Stimulated activated CD8-positive, alpha-beta memory T cell treated with anti-CD3 and anti-CD28 coated beads, Interleukin-15, amount 100 ng/mL, for 48 hours (primary cell): Measurements from ENCODE around the gene TTC19.
"Not testable (repeated sequence)": the region's sequence is repeated elsewhere in the genome, so short reads cannot be mapped to it uniquely, and the experiment has no call there.

Source experiments
- DNase-seq, 2 donors: peaks; one replicate each; pipeline ENCODE4 v3.0.0-alpha.2; 2020; ENCODE audit warnings: low read depth in 2 of 2

Gene TTC19

DNA sequence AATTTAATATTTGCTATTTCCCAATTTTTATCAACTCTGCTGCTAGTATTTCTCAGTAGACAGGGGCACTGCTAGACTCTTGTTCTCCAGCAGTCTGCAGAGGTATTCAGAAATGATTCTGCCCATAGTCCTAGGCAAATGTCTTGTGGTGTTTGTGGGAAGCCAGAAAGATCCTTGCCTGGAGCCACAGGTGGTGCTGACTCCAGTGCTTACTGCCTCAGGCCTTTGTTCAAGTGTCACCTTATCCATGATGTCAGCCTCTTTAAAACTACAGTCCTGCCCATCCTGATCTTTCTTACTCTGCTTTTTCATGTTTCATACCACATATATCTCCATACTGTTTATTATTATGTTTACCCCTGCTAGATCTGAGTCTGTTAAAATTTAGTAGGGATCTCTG, 26.6 kb upstream of the TTC19 start:
- no peak for DNase-seq

DNA sequence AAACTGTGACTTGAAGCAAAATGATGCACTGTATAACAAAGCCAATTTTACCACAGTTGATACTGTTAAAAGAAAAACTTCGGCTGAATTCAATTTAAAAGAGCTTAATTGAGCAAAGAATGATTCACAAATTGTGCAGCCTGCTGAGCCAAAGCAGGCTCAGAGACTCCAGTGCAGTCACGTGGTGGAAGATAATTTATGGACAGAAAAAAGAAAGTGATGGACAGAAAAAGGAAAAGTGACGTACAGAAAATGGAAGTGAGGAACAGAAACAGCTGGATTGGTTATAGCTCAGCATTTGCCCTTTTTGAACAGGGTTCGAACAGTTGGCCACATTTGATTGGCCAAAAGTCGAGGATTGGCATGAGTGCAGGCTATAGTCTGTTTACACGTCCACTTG, 25.8 kb upstream of the TTC19 start:
- DNase-seq: no peak

DNA sequence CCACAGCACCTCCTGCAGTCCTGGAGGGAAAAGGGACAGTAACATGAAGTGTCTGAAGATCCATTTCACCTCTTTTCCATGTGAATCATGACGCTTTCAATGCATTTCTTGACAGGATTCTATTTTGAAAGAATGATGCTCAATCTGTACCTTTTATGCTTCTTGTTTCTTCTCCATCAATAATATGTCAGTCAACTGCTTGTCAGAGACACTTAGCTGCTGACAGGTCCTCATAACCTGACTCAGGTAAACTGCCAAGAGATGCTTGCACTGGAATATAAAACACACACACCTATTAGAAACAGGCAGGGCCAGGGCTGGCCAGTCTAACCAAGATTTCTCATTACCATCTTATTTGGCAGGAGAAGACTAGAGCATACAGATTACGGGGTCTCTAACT, 21.7 kb upstream of the TTC19 start:
- DNase-seq: no peak

DNA sequence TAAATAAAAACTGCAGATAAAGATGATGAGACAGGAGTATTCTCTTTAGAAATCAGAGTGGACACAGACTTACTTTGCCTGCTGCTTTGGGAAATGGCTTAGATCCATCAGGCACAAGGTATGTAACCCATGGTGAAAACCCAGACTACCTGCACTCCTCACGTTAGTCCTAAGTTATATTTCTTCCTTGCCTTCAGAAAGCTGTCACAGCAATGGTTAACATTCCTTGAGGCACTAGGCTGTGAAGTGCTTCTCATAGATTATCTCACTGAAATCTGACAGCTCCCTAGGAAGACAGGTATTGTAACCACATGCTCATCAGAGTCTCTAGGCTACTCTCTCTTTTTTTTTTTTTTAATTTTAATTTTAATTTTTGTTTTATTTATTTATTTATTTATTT, 21.0 kb upstream of the TTC19 start:
- no peak for DNase-seq

DNA sequence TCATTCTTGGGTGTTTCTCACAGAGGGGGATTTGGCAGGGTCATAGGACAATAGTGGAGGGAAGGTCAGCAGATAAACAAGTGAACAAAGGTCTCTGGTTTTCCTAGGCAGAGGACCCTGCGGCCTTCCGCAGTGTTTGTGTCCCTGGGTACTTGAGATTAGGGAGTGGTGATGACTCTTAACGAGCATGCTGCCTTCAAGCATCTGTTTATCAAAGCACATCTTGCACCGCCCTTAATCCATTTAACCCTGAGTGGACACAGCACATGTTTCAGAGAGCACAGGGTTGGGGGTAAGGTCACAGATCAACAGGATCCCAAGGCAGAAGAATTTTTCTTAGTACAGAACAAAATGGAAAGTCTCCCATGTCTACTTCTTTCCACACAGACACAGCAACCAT, 20.6 kb upstream of the TTC19 start:
- DNase-seq: not testable (repeated sequence)

DNA sequence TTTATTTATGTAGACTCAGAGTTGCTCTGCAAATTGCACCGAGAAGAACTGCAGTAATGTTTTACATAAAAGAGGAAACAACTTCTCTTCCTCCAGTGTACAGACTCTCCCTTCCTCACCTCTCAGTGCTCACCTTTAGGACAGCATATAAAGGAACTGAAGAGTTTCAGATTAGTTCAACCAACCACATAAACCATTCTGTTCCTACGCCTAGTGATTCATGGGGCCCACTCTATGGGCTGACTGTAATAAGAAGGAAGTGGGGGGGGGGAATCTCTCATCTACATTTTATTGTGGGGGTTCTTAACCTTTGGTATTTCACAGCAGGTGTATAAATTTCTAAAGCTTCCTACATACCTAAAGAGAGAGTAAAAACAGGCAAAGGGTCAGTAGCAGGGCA, 18.4 kb upstream of the TTC19 start:
- DNase-seq: peak; percentile 5 to 15

DNA sequence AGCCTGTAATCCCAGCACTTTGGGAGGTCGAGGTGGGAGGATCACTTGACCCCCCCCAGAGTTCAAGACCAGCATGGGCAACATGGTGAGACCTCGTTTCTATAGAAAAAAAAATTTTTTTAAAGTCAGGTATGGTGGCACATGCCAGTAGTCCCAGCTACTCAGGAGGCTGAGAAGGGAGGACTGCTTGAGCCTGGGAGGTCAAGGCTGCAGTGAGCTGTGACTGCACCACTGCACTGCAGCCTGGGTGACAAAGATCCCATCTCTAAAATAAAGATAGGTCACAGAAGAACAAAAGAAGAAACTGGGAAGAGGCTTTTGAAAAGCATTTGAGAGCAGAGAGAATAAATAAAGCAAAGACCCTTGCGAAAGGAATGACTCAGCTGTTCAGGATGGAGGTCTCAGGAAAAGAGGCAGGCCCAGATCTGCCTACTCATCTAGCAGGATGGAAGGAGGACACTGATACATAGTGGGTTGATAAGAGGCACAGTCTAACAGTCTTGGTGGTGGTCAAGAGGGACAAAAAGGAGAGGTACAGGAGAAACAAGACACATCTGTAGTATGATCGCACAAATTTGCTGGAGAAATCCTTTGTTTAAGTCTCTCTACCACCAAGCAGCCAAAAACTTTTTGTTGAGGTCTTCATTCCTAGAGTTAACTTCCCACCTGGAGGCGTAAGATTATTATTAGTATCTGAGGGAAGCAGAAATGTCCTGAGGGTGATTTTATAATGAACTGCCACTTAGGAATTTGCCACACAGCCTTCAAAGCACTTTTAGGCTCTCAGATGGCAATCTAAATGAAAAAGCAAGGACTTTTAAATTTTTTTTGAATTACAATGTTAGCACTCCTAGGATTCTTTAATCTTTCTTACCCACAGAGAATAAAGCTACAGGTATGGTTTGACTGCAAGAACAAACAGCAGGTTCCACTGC, 17.7 kb upstream of the TTC19 start:
- no peak for DNase-seq

DNA sequence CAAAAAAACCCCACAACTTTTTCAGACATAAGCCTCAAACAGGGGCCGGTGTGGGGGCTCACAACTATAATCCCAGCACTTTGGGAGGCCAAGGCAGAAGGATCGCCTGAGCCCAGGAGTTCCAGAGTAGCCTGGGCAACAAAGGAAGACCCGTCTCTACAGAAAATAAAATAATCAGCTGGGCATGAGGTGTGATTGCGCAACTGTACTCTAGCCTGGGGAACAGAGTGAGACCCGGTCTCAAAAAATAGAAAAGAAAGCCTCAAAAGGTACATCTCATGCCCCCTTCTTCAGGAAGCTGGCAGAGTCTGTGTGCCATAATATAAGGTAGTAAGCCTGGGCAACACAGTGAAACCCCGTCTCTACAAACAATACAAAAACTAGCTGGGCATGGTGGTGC, 3.3 kb upstream of the TTC19 start:
- DNase-seq: no peak

DNA sequence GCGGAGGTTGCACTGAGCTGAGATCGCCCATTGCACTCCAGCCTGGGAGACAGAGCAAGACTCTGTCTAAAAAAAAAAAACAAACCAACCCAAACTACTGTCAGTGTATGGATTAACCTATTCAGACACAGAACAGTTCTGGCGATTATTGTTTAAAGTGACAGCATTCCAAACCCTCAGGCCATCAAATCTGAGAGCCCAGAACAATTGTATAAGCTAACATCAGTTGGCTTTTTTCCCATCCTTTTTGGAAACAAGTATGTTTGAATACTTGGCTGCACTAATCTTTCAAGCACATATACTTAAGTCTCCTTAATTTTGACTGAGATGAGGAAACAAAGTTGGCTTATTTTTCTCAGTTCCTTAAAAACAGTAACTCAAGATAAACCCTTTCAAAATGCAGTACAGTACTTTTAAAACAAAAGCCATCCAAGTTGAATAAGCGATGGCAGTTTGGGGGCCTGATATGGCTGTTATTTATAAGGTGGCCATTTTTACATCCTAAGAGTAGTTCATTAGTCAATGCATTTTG, 1.5 kb upstream of the TTC19 start:
- DNase-seq: no peak

DNA sequence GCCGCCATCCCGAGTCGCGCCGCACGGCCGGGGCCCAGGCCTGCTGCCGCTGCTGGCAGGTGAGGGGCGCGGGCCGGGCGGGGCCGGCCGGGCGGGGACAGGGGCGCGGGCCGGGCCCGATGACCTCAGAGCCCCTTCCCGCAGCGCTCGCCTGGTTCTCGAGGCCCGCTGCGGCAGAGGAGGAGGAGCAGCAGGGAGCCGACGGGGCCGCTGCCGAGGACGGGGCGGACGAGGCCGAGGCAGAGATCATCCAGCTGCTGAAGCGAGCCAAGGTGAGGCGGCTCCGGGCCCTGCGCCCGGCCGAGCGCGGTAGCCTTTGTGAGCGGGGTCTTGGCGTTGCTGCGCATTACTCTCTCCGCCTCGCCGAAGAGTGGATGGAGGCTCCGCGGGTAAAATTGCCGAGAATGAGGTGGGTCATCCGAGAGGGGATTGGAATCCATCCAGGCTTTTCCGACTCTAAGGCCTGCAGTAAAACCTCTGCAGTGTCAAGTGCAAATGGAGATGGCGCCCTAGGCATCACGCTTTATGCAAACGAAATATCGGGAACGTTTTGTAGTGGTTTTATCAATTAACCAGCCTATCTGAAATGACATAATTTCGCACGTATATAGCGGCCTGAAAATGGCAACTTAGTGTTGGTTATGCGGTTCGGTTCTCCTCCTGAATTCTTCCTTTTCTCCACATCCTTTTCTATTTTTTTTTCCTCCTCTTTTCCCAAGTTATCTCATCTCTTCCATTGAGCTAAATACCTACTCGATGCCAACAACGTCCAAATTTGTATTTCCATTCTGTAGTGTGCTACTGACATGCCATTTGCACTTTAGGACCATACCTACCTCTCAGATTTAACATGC, 577 bp downstream of the TTC19 start:
- DNase-seq: peak in 1 of 2 donors; percentile 4

DNA sequence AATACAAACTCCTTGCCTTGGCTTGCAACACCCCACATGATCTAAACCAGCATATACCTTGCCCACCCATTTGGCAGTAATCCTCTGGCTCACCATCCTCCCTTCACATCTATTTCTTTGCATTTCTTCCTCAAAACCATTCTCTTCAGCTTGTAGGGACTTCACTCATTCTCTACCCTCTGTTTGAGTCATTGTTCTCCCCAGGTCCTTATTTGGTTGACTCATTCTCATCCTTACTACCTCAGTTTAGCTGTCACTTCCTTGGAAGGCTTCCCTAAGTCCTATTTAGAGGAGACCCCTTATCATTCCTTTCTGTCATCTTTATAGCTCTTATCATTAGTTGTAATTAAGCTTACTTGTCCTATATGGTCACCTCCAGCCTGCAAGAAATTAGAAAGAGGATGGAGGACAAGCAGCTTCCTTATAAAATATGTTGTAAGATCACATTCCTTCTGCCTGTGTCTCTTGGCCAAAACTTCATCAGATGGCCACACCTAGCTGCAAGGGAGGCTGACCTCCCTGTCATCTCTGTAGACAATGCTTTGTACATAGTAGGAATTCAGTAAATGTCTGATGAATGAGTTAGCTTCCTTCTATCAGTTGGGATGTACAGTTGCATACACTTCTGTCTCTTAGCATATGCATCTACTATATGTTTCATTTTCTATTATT, 1.7 kb downstream of the TTC19 start:
- no peak for DNase-seq

DNA sequence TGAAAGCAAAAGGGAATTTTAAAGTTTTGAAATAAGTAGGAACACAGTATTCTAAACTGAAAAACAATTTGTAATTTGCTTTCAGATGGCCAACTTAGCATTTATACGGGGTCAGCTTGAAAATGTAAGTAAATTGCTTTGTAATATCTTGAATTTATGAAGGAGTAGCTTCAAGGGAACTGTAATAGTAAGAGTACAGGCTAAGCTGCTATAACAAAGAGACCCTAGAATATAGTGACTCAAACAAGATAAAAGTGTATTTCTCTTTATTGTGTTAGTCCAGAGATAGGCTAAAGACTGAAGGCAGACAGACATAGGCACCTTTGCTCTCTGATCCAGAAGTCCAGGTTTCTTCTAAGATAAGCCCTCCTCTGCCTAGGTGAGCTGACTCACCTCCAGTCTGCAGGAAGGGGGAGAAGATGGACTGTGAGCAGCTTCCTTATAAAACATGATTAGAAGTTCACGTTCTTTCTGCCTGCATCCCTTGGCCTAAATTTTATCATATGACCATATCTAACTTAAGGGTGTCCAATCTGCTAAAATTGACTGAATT, 3.2 kb downstream of the TTC19 start:
- DNase-seq: no peak

DNA sequence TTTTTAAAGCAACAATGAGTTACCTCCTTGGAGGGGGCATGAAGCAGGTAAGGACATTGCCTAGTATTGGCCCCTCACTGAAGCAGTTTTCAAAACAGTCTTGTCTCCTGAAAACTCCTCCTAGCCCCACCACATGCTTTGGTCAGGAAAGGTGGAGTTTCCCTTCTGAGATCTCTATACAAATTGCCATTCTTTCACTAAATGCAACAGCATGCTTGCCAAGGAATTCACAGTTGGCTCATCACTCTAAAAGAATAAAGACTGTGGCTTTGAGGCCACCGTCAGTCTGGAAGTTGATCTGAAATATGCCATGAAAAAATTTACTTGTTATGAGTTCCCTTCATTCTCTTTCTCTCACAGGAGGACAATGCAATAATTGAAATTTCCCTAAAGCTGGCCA, 4.2 kb downstream of the TTC19 start:
- DNase-seq: no peak

DNA sequence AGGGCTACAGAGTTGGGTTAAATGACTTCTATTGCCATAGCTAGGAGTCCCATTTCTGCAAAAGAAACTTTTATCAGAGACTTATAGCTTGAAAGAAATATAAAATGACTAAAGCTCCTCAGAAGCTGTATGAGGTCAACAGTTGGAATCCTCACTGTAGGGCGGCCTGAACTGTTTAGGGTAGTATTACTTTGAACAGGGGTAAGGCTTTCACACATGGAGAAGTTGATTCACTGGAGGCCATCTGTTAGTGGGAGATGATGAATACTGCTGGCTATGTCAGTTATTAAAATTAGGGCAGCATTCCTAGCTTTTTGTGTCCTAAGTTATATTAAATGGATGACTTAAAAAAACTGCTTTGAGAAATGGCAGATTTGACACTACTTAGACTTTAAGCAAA, 6.0 kb downstream of the TTC19 start:
- DNase-seq: no peak

DNA sequence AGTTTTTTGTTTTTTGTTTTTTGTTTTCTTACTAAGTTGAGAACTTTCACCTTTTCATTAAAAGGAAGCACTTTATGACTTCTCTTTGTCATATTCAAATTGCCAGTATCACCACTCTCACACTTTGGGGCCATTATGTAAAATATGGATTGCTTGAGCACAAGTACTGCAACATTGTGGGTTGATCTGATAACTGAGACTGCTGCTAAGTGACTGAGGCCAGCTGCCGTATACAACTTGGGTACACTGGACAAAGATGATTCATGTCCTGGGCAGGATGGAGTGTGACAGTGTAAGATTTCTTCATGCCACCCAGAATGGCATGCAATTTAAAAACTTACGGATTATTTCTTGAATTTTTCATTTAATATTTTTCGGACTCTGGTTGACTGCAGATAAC, 7.8 kb downstream of the TTC19 start:
- DNase-seq: no peak

DNA sequence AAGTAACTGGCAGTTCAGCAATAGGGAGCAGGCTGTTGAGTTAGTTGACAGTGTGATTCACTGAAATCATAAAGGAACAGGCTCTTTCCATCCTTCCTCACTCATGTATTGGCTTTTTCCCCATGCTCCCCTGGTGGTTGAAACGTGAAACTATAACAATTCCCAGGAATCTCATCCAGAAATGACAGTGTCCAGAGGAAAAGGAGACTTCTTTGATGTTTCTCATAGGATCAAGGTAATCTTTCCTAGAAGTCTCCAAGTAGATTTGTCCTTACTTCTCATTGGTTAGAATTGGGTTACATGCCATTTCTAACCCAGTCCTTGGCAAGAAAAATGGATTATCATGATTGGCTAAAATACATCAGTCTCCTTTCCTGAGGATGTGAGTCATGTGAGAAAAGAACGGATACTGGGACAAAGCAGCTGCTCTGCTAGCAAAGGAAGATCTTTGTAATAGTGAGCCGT, 14.4 kb downstream of the TTC19 start:
- no peak for DNase-seq

DNA sequence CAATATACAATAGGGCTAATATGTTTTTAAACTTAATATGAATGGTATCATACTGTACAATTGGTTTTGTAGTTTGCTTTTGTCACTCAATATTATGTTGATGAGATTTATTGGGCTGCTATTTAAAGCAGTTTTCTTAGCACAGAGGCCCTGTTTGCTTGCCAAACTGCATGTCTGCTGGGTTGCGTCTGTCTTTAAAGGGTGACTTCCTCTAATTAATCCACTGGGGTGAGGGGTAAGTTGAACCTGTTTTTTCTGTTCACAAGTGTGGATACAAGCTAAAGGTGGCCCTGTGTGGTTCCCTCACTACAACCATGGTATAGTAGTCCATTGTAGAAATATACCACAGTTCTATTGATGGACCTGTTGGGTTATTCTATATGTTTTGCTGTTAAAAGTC, 19.7 kb downstream of the TTC19 start:
- DNase-seq: no peak

DNA sequence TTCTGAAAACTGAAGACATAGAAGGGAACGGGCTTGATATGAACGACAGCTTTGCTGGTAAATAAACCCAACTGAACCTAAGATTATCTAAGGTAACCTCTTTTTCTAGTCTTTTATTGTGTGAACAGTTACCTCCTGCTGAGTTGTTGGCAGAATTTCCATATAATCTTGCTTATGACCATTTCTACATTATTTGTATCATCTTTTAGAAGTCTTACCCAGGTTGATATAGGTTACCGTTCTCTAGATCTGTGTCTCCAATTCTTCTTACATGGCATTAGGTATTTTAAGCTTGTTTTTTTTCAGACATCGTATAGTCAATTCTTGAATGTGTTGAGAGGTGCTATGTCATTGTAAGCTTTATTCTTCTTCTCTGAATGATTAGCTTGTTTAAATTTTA, 24.3 kb downstream of the TTC19 start:
- DNase-seq: no peak

DNA sequence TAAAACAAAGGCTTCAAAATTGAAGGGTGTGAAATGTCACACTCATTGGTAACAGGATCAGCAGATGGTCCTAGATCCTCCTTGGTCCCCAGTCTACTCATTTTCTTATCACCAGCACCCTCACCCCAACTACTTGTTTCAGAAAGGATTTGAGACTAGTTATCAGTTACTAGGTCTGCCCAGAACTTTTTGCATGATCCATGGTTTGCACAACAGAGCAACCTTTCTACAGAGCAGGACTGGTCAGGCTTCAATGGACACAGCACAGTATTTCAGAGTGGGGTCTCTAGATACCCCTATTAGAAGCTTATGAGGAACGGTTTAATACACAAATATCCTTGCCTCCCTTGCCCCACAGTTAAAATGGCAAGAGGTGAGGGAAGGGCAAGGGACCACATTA, 25.6 kb downstream of the TTC19 start:
- no peak for DNase-seq

DNA sequence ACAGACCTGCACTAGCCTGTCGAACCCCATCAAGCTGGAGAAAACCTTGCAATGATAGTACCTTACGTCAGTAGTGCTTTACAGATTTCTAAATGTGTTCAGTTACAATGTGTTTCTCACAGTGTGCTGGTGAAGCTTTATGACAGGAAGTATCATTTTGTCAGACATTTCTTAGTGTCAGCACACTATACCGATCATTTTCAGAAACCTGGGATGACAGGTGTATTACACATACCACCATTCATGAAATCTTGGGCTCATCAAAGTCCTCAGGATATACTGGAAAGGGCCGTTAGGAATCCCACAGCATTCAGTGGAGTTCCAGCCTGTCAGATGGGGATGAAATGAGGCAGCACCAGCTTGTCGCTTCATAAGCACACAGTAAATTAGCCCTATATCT, 27.3 kb downstream of the TTC19 start:
- no peak for DNase-seq

DNA sequence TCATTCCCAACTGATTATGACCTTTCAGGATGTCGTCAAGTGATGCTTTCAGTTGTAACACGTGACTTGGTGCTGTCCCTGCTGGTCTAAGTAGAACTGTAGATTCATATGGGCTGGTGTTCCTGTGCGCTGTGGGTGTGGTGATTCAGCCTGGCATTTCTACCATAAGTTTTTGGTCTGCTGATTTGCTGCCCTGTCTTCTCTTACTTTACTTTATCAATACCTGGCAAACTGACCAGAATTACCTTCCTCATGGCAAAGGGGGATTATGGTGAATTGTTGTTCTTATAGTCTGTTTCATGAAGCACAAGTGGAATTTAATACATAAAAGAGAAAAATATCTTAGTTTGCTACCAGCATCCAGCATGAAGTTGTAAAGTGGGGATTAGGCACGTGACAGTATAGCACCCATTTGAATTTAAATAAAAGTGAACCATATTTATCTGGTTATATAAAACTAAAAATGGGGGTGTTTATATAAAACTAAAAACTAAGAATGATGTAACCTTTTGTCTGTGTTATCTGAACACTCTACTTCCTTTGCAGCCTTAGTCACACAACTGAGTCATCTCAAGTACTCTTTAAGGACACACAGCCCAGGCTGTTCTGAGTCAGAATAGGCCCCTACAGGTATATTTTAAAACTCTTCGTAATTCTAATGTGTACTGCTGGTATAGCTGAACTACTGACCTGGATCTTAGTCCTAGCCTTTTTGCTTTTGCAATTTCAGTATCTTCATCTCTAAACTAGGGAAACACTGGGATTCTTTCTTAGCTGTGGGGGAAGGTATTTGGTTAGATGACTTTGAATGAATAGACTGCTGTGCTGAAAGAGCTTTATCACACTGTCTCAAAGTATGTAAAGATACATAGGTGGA, 28.3 kb downstream of the TTC19 start:
- peak; percentile 42 to 47 for DNase-seq
